Activated CD4-positive, alpha-beta T cell treated with anti-CD3 and anti-CD28 coated beads for 4 hours (primary cell): Measurements from ENCODE around the gene AUH.

ENCODE experiments used
- DNase-seq, 2 donors: peaks; one replicate each; pipeline ENCODE4 v3.0.0-alpha.2; 2020

Gene AUH

GRCh38 chr9:91336786-91337185 is 24.9 kb downstream of the AUH start:
- DNase-seq = no peak

- DNase-seq = no peak
Observed at GRCh38 chr9:91334053-91334452, 27.7 kb downstream of the AUH start.

GRCh38 chr9:91333551-91333950 is 28.2 kb downstream of the AUH start:
- no peak for DNase-seq

- DNase-seq = no peak
Observed at GRCh38 chr9:91332546-91333231, 29.0 kb downstream of the AUH start.

- no peak for DNase-seq
Observed at GRCh38 chr9:91331849-91332248, 29.9 kb downstream of the AUH start.

GRCh38 chr9:91328186-91328585 is 33.5 kb downstream of the AUH start:
- DNase-seq = no peak

GRCh38 chr9:91321691-91322090 is 40.0 kb downstream of the AUH start:
- no peak for DNase-seq

GRCh38 chr9:91320299-91320698 is 41.4 kb downstream of the AUH start:
- DNase-seq = no peak

GRCh38 chr9:91316093-91316492 is 45.6 kb downstream of the AUH start:
- DNase-seq = no peak

- DNase-seq = no peak
Observed at GRCh38 chr9:91315191-91315590, 46.5 kb downstream of the AUH start.

- no peak for DNase-seq
Observed at GRCh38 chr9:91312717-91313325, 48.9 kb downstream of the AUH start.

- no peak for DNase-seq
Observed at GRCh38 chr9:91310037-91310436, 51.7 kb downstream of the AUH start.

GRCh38 chr9:91308191-91308590 is 53.5 kb downstream of the AUH start:
- DNase-seq = no peak

- DNase-seq = no peak
Observed at GRCh38 chr9:91307279-91307678, 54.4 kb downstream of the AUH start.

- no peak for DNase-seq
Observed at GRCh38 chr9:91306296-91306630, 55.5 kb downstream of the AUH start.

GRCh38 chr9:91305596-91306295 is 56.0 kb downstream of the AUH start:
- DNase-seq = no peak

- no peak for DNase-seq
Observed at GRCh38 chr9:91303741-91304415, 57.8 kb downstream of the AUH start.

- no peak for DNase-seq
Observed at GRCh38 chr9:91302831-91303230, 58.9 kb downstream of the AUH start.

- no peak for DNase-seq
Observed at GRCh38 chr9:91301161-91301560, 60.6 kb downstream of the AUH start.

GRCh38 chr9:91298311-91298710 is 63.4 kb downstream of the AUH start:
- no peak for DNase-seq

- no peak for DNase-seq
Observed at GRCh38 chr9:91297306-91297705, 64.4 kb downstream of the AUH start.

- no peak for DNase-seq
Observed at GRCh38 chr9:91296354-91296753, 65.4 kb downstream of the AUH start.

- DNase-seq = no peak
Observed at GRCh38 chr9:91295357-91295756, 66.4 kb downstream of the AUH start.

GRCh38 chr9:91291866-91292265 is 69.9 kb downstream of the AUH start:
- no peak for DNase-seq
